ENCODE data around the gene CEACAM4. TPM values are rescaled to one million over a fixed set of nuclear protein-coding genes. Genes with fewer than 3 reads are reported as not detected.

The CEACAM4 gene
- total RNA-seq, 1 experiment from 2014 or later: not detected

DNA sequence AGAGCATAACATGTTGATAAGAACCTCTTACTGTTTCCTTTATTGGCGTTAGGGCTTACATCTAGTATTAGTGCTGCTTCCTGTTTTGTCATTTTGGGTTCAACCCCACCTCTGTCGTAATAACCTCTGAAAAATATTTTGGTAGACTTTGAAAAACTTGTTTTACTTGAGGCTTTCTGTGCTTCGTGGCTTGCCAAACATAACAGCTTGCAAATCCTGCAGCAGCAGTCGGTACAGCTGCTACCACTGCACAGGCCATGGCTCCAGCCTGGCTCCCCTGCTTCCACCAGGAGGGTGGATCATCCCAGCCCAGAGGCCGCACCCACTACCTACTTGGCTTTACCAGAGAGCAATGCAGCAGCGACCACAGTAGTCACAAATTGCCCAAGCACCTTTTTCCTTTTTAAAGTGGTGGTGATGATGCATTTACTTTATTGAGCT is 11.8 kb upstream of the CEACAM4 start:
- H3K27ac ChIP-seq (ENCODE audit: low read depth, low read length, poor library complexity, severe bottlenecking): no peak overlapping the region
- POLR2A ChIA-PET (ENCODE audit: low non-redundant PET): no interaction called here
- no peaks in the 10 kb centered on the region for H3K27me3 ChIP-seq (replicated peaks; ENCODE audit: insufficient read depth, low read depth, low read length, poor library complexity)
- no TSS peak for BruUV-seq (replicated peaks)
- no peaks in the 10 kb centered on the region for H3K36me3 ChIP-seq (ENCODE audit: insufficient read depth, low read length, poor library complexity, severe bottlenecking)
- H3K9me3 ChIP-seq (ENCODE audit: low read depth, low read length, poor library complexity, severe bottlenecking): no peaks in the 10 kb centered on the region
- H3K4me1 ChIP-seq (ENCODE audit: insufficient read depth, low read length, poor library complexity, severe bottlenecking): no peaks in the 10 kb centered on the region
- CTCF ChIA-PET: interaction anchor here (0.6 kb wide), 1 partner anchor 238 kb away, joined by 6 read pairs; no protein-coding TSS in a partner anchor
- intact Hi-C loops (cut with micrococcal nuclease; ENCODE audit: unreplicated experiment): no loop called here
- DNase-seq (ENCODE audit: low spot score): no peak
- no peak overlapping the region for H3K4me3 ChIP-seq (ENCODE audit: low read depth, low read length, poor library complexity, severe bottlenecking)
- TF ChIP-seq, protein P1, sequence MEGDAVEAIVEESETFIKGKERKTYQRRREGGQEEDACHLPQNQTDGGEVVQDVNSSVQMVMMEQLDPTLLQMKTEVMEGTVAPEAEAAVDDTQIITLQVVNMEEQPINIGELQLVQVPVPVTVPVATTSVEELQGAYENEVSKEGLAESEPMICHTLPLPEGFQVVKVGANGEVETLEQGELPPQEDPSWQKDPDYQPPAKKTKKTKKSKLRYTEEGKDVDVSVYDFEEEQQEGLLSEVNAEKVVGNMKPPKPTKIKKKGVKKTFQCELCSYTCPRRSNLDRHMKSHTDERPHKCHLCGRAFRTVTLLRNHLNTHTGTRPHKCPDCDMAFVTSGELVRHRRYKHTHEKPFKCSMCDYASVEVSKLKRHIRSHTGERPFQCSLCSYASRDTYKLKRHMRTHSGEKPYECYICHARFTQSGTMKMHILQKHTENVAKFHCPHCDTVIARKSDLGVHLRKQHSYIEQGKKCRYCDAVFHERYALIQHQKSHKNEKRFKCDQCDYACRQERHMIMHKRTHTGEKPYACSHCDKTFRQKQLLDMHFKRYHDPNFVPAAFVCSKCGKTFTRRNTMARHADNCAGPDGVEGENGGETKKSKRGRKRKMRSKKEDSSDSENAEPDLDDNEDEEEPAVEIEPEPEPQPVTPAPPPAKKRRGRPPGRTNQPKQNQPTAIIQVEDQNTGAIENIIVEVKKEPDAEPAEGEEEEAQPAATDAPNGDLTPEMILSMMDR (conservative IDR thresholded peaks at IDR 0.05; ENCODE audit: low read depth, low read length): no peak
- no peak for TF ChIP-seq EZH2 (IDR thresholded peaks at IDR 0.05; ENCODE audit: borderline replicate concordance, low read depth, low read length, poor library complexity, severe bottlenecking)

DNA sequence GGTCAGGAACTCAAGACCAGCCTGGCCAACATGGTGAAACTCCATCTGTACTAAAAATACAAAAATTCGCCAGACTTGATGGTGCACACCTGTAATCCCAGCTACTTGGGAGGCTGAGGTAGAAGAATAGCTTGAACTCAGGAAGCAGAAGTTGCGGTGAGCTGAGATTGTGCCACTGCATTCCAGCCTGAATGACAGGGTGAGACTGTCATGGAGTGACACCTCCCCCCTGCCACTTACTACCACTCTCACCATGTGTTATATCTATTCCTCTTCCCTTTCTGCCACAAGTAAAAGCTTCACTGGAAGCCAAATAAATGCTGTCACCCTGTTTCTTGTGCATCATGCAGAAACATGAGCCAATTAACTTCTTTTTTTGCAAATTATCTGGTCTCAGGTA is 10.6 kb upstream of the CEACAM4 start:
- TF ChIP-seq, protein P1 (conservative IDR thresholded peaks at IDR 0.05; ENCODE audit: low read depth, low read length): no peak
- ChIA-PET POLR2A (ENCODE audit: low non-redundant PET) (no interaction called here), CTCF (no interaction called here)

DNA sequence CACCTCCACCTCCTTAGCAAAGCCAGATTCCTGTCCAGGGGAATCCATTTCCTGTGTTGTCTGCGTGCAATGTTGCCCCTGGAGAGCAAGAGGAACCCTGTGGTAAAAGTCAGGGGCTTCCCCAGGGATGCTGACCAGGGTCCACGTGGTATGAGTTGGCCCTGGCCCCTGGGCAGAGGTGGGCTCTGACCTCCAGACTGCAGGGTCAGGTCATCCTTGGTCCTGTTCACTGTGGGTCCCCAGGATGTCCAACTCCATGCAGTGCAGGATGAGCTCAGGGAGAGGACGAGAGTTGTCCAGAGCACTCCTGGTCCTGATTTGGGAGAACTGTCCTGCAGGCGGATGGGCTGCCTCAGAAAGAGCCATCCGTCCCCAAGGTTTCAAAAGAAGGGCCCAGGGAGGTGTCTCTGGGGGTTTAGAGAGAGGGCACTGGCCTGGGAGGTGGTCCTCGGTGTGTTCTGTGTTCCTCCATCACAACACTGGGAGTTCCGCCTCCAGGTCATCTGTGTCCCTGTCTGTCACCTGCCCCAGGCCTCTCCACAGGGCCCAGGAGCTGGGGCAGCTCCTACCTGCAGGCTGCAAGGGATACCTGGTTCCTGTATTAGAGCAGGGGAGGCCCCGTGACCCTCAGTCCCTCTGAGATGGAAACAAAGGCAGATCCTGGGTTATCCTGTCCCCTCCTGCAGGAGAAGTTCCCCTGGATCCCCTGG is 1.2 kb upstream of the CEACAM4 start:
- TF ChIP-seq EZH2 (IDR thresholded peaks at IDR 0.05; ENCODE audit: borderline replicate concordance, low read depth, low read length, poor library complexity, severe bottlenecking): no peak
- TF ChIP-seq, protein P1 (conservative IDR thresholded peaks at IDR 0.05; ENCODE audit: low read depth, low read length): no peak
- no TSS peak for BruUV-seq (replicated peaks)
- H3K27me3 ChIP-seq (replicated peaks; ENCODE audit: insufficient read depth, low read depth, low read length, poor library complexity): peaks cover 15% of the 10 kb centered on the region
- DNase-seq (ENCODE audit: low spot score): no peak
- H3K4me1 ChIP-seq (ENCODE audit: insufficient read depth, low read length, poor library complexity, severe bottlenecking): no peaks in the 10 kb centered on the region
- H3K4me3 ChIP-seq (ENCODE audit: low read depth, low read length, poor library complexity, severe bottlenecking): no peak overlapping the region
- intact Hi-C loops (cut with micrococcal nuclease; ENCODE audit: unreplicated experiment): no loop called here
- CTCF ChIA-PET: no interaction called here
- H3K36me3 ChIP-seq (ENCODE audit: insufficient read depth, low read length, poor library complexity, severe bottlenecking): no peaks in the 10 kb centered on the region
- no peak overlapping the region for H3K27ac ChIP-seq (ENCODE audit: low read depth, low read length, poor library complexity, severe bottlenecking)
- no peaks in the 10 kb centered on the region for H3K9me3 ChIP-seq (ENCODE audit: low read depth, low read length, poor library complexity, severe bottlenecking)
- POLR2A ChIA-PET (ENCODE audit: low non-redundant PET): no interaction called here

More for the DNA sequence above, 10.6 kb upstream of the CEACAM4 start:
- Histone ChIP-seq H3K27ac (ENCODE audit: low read depth, low read length, poor library complexity, severe bottlenecking) (no peak overlapping the region), H3K36me3 (ENCODE audit: insufficient read depth, low read length, poor library complexity, severe bottlenecking) (no peaks in the 10 kb centered on the region), H3K27me3 (replicated peaks; ENCODE audit: insufficient read depth, low read depth, low read length, poor library complexity) (no peaks in the 10 kb centered on the region), H3K9me3 (ENCODE audit: low read depth, low read length, poor library complexity, severe bottlenecking) (no peaks in the 10 kb centered on the region), H3K4me3 (ENCODE audit: low read depth, low read length, poor library complexity, severe bottlenecking) (no peak overlapping the region), H3K4me1 (ENCODE audit: insufficient read depth, low read length, poor library complexity, severe bottlenecking) (no peaks in the 10 kb centered on the region)
- DNase-seq (ENCODE audit: low spot score): no peak
- intact Hi-C loops (cut with micrococcal nuclease; ENCODE audit: unreplicated experiment): no loop called here
- BruUV-seq (replicated peaks): no TSS peak
